BJ (cell line): ENCODE measurements around the gene PLPP7. TPM values are rescaled to one million over a fixed set of nuclear protein-coding genes. Genes with fewer than 3 reads are reported as not detected.

Experiments
- CTCF ChIA-PET: fragments of 350-600 bp; formaldehyde crosslinking; extraction: SDS; loops from one replicate; lab custom pipeline; 2021; ENCODE audit warnings: antibody characterized with exemption, inconsistent platforms; lab: Yijun Ruan, JAX
- POLR2A ChIA-PET: fragments of 300-600 bp; sonication (Branson Sonifier 250); formaldehyde crosslinking; extraction: SDS; loops from one replicate; lab custom pipeline; 2021; ENCODE audit warnings: antibody characterized with exemption; lab: Charles Lee
- DNase-seq: peaks from one replicate; pipeline ENCODE4 v3.0.0-alpha.2; 2011; ENCODE audit warnings: low read depth
- H3K27me3 ChIP-seq: 2 replicates; pipeline ENCODE4 v1.6.0; 2011; ENCODE audit warnings: low read length; ENCODE audit not compliant: control insufficient read depth, insufficient read depth
- H3K36me3 ChIP-seq: 2 replicates; pipeline ENCODE4 v1.5.1; 2011; ENCODE audit warnings: low read length; ENCODE audit not compliant: control insufficient read depth, insufficient read depth
- H3K4me3 ChIP-seq: 2 replicates; pipeline ENCODE4 v1.5.1; 2011; ENCODE audit warnings: low read depth, mild to moderate bottlenecking, control low read depth, low read length
- polyA plus RNA-seq: library from polyadenylated mRNA; depleted of rRNA; stranded (reverse); fragments of >200 nt; gene quantifications from 2 replicates; pipeline ENCODE4 v1.2.3, GENCODE V29; 2011
- TF ChIP-seq, protein P1 (sequence below): IDR thresholded peaks from 2 replicates; pipeline ENCODE4 v1.5.1; 2011; ENCODE audit warnings: low read depth, mild to moderate bottlenecking, control low read depth, inconsistent platforms, low read length, moderate library complexity; ENCODE audit not compliant: insufficient read depth

PLPP7 gene
- polyA plus RNA-seq, 1 experiment = 3.9 TPM

DNA sequence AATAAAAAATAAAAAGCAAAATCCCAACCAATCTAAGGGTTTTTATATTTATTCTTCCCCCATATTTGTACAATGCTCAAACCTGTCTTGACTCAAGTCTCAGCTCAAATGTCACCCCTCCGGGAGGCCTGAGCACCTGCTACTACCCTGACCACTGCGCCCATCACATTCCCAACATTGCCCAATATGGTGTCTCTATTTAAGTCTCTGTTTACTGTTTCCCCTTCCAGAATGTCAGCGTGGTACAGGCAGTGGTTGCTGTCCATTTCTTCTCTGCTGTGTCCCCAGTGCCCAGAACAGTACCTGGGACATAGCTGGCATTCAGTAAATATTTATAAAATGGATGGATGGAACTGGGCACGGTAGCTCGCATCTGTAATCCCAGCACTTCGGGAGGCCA lies 57.0 kb downstream of the PLPP7 start:
- Histone ChIP-seq H3K36me3 (no peaks in the 10 kb centered on the region), H3K27me3 (0 out of 2 replicates have a peak, but pooled peaks cover 2% of the 10 kb centered on the region), H3K4me3 (no peak overlapping the region)
- DNase-seq = no peak
- ChIA-PET POLR2A (no interaction called here), CTCF (interaction anchor here (0.7 to 4.5 kb wide), 2 partner anchors 10 to 289 kb away, joined by 3 to 27 read pairs; no protein-coding TSS in a partner anchor)
- TF ChIP-seq, protein P1, sequence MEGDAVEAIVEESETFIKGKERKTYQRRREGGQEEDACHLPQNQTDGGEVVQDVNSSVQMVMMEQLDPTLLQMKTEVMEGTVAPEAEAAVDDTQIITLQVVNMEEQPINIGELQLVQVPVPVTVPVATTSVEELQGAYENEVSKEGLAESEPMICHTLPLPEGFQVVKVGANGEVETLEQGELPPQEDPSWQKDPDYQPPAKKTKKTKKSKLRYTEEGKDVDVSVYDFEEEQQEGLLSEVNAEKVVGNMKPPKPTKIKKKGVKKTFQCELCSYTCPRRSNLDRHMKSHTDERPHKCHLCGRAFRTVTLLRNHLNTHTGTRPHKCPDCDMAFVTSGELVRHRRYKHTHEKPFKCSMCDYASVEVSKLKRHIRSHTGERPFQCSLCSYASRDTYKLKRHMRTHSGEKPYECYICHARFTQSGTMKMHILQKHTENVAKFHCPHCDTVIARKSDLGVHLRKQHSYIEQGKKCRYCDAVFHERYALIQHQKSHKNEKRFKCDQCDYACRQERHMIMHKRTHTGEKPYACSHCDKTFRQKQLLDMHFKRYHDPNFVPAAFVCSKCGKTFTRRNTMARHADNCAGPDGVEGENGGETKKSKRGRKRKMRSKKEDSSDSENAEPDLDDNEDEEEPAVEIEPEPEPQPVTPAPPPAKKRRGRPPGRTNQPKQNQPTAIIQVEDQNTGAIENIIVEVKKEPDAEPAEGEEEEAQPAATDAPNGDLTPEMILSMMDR = no peak

DNA sequence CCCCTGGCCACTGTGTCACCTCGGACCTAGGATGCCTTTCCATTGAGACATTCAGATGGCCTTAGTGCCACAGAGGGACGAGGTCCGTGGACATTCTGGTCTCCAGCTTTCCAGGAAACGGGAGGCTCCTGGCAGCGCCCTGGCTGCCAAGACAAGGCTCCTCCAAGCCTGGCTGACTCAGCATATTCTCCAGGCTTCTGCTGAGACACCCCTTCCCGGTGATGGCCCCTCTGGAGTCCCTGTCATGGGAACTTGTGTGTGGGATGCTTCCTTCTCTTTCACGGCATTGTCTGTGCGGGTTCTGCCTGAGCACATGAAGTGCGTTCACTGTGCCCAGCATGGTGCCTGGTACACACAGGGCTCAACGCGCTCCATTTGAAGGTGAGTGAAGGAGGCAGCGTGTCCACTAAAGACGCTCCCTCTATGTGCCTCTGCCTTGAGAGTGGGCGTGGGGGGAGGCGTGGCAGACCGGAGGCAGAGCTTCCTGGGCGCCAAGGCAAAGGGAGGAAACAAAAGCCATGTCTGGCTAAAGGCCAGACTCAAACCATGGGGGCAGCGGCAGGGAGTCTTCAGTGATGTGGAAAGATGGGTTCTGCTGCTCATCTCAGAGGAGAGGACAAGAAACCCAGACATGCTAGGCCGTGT lies 58.0 kb downstream of the PLPP7 start:
- Histone ChIP-seq H3K27me3 (0 out of 2 replicates have a peak, but pooled peaks cover 2% of the 10 kb centered on the region), H3K4me3 (no peak overlapping the region), H3K36me3 (no peaks in the 10 kb centered on the region)
- no peak for DNase-seq
- ChIA-PET POLR2A (no interaction called here), CTCF (interaction anchor here (0.7 to 4.5 kb wide), 2 partner anchors 11 to 290 kb away, joined by 3 to 27 read pairs; no protein-coding TSS in a partner anchor)
- TF ChIP-seq, protein P1 = no peak

DNA sequence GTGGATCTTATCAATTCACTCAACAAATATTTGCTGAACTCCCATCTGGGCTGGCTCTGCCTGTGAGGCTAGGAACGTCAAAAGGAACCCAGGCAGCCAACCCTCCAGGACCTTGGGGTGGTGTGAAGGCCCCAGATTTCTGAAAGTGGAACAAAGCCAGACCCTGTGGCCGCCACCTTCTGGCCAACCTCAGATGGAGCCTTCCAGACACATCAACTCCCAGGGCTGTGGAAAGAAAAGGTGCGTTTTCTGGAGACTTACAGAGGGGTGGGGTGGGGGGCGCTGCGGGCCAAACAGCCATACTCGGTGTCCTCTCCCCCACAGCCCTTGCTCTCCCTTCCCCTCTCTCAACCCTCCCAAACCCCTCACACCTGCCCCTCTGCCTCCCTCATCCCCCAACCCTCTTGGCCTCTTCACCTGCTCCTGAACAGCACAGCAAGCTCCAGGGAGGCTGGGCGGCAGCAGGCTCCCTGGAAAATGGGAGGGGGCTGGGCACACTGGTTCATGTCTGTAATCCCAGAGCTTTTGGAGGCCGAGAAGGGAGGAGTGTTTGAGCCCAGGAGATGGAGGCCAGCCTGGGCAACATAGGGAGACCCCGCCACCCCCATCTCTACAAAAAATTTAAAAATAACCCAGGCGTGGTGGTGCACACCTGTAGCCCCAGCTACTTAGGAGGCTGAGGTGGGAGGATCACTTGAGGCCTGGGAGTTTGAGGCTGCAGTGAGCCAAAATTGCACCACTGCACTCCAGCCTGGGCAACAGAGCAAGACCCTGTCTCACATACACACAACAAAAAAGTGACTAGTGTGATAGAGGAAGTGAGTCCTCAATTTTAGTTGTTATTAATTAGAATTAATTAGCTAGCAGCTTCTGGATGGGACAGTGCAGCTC lies 59.4 kb downstream of the PLPP7 start:
- ChIA-PET POLR2A (no interaction called here), CTCF (interaction anchor here (0.7 to 4.2 kb wide), 51 partner anchors 8 to 403 kb away, joined by 3 to 34 read pairs (median 5); partner anchors contain the start of genes POMT1 and RAPGEF1)
- Histone ChIP-seq H3K4me3 (no peak overlapping the region), H3K36me3 (no peaks in the 10 kb centered on the region), H3K27me3 (0 out of 2 replicates have a peak, but pooled peaks cover 2% of the 10 kb centered on the region)
- TF ChIP-seq, protein P1 = peak; percentile 39
- no peak for DNase-seq

DNA sequence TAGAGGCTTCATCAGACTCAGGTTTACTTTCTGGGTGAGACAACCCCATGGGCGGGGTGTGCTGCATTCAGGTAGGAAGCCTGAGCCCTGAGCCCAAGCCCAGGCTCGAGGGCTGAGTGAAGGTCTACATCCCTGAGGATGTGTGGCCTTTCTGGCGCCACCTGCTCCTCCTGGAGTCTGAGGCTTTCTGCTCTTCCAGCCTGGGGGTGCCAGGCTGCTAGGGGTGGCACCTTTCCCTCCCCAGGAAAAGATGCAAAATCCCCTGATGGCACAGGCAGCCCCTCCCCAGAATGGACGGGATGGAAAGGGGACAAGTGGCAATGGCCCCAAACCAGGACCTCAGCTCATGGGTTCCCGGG lies 60.0 kb downstream of the PLPP7 start:
- Histone ChIP-seq H3K27me3 (0 out of 2 replicates have a peak, but pooled peaks cover 2% of the 10 kb centered on the region), H3K36me3 (no peaks in the 10 kb centered on the region), H3K4me3 (no peak overlapping the region)
- CTCF ChIA-PET = interaction anchor here (0.7 to 4.2 kb wide), 60 partner anchors 9 to 402 kb away, joined by 3 to 34 read pairs (median 4); partner anchors contain the start of genes POMT1 and RAPGEF1
- DNase-seq = no peak
- TF ChIP-seq, protein P1 = no peak
- POLR2A ChIA-PET = no interaction called here
